Mesenchymal stem cell (in vitro differentiated cells and primary cell): ENCODE data around the gene C1orf53.

Source experiments
- DNase-seq: peaks from one replicate; pipeline ENCODE4 v3.0.0-alpha.2; 2013
- H2AFZ ChIP-seq: one replicate; pipeline ENCODE4 v1.6.1; 2013; ENCODE audit warnings: low read depth, mild to moderate bottlenecking, control low read depth, inconsistent platforms, low read length, moderate library complexity
- H2AK5ac ChIP-seq: 2 replicates; pipeline ENCODE4 v1.6.1; 2013; ENCODE audit warnings: low read length, moderate library complexity, mild to moderate bottlenecking, inconsistent platforms; ENCODE audit not compliant: severe bottlenecking
- H2BK120ac ChIP-seq: one replicate; pipeline ENCODE4 v1.6.1; 2013; ENCODE audit warnings: low read depth, mild to moderate bottlenecking, inconsistent platforms, low read length, moderate library complexity
- H2BK12ac ChIP-seq, 2 experiments: one replicate each; pipeline ENCODE4 v1.6.1; 2013; ENCODE audit warnings: inconsistent platforms in 2 of 2, low read length in 2 of 2, mild to moderate bottlenecking in 2 of 2, moderate library complexity in 2 of 2, control low read depth in 1 of 2
- H2BK15ac ChIP-seq: one replicate; pipeline ENCODE4 v1.6.1; 2013; ENCODE audit warnings: mild to moderate bottlenecking, low read depth, inconsistent platforms; ENCODE audit not compliant: poor library complexity, severe bottlenecking
- H2BK5ac ChIP-seq: 2 replicates; pipeline ENCODE4 v1.6.1; 2013; ENCODE audit warnings: low read depth, mild to moderate bottlenecking, low read length, control low read depth, inconsistent platforms; ENCODE audit not compliant: poor library complexity, severe bottlenecking
- H3K14ac ChIP-seq, 2 experiments: one replicate each; pipeline ENCODE4 v1.6.1; 2013; ENCODE audit warnings: inconsistent platforms in 2 of 2, low read length in 2 of 2, control low read depth in 1 of 2, mild to moderate bottlenecking in 1 of 2, moderate library complexity in 1 of 2
- H3K18ac ChIP-seq, 2 experiments: one replicate each; pipeline ENCODE4 v1.6.1; 2013; ENCODE audit warnings: inconsistent platforms in 2 of 2, low read length in 2 of 2, control low read depth in 1 of 2, low read depth in 1 of 2, mild to moderate bottlenecking in 1 of 2
- H3K23ac ChIP-seq, 2 experiments: one replicate each; pipeline ENCODE4 v1.6.1; 2013; ENCODE audit warnings: inconsistent platforms in 2 of 2, low read length in 2 of 2, mild to moderate bottlenecking in 2 of 2, moderate library complexity in 2 of 2, control low read depth in 1 of 2
- H3K27ac ChIP-seq: 2 replicates; pipeline ENCODE4 v1.5.1; 2013; ENCODE audit warnings: mild to moderate bottlenecking, moderate library complexity, low read length, control low read depth, inconsistent platforms; ENCODE audit not compliant: poor library complexity, severe bottlenecking
- H3K27me3 ChIP-seq, 2 experiments: 2 replicates each; pipeline versions ENCODE4 v1.6.1 to v1.7.0; 2013; ENCODE audit warnings: low read length in 2 of 2, mild to moderate bottlenecking in 2 of 2, moderate library complexity in 2 of 2, control low read depth in 1 of 2, inconsistent platforms in 1 of 2; ENCODE audit not compliant: control insufficient read depth in 1 of 2, insufficient read depth in 1 of 2
- H3K36me3 ChIP-seq, 2 experiments: 2 replicates each; pipeline versions ENCODE4 v1.6.1 to v1.7.0; 2013; ENCODE audit warnings: low read length in 2 of 2, control low read depth in 1 of 2, inconsistent platforms in 1 of 2, low read depth in 1 of 2, mild to moderate bottlenecking in 1 of 2; ENCODE audit not compliant: insufficient read depth in 2 of 2, control insufficient read depth in 1 of 2
- H3K4ac ChIP-seq, 2 experiments: one replicate each; pipeline ENCODE4 v1.6.1; 2013; ENCODE audit warnings: inconsistent platforms in 2 of 2, low read length in 2 of 2, mild to moderate bottlenecking in 2 of 2, moderate library complexity in 2 of 2, control low read depth in 1 of 2, low read depth in 1 of 2
- H3K4me1 ChIP-seq: 2 replicates; pipeline ENCODE4 v1.6.1; 2013; ENCODE audit warnings: low read depth, low read length, control low read depth; ENCODE audit not compliant: control insufficient read depth, insufficient read depth
- H3K4me2 ChIP-seq: 2 replicates; pipeline ENCODE4 v1.6.1; 2013; ENCODE audit warnings: low read length, mild to moderate bottlenecking, inconsistent platforms; ENCODE audit not compliant: poor library complexity, severe bottlenecking
- H3K4me3 ChIP-seq, 2 experiments: 2 replicates each; pipeline versions ENCODE4 v1.5.1 to v1.7.0; 2013; ENCODE audit warnings: low read length in 2 of 2, mild to moderate bottlenecking in 2 of 2, control low read depth in 1 of 2, low read depth in 1 of 2; ENCODE audit not compliant: insufficient read depth in 1 of 2
- H3K79me1 ChIP-seq: replicated peaks from 2 replicates; pipeline ENCODE4 v1.6.1; 2013; ENCODE audit warnings: mild to moderate bottlenecking, control low read depth, low read length, inconsistent platforms; ENCODE audit not compliant: poor library complexity, severe bottlenecking
- H3K9ac ChIP-seq: 2 replicates; pipeline ENCODE4 v1.7.0; 2013; ENCODE audit warnings: mild to moderate bottlenecking, low read length, moderate library complexity
- H3K9me3 ChIP-seq: 2 replicates; pipeline ENCODE4 v1.7.0; 2013; ENCODE audit warnings: mild to moderate bottlenecking, low read length; ENCODE audit not compliant: control insufficient read depth
- H4K8ac ChIP-seq: one replicate; pipeline ENCODE4 v1.6.1; 2013; ENCODE audit warnings: inconsistent platforms, mild to moderate bottlenecking, low read length, moderate library complexity
- H4K91ac ChIP-seq: one replicate; pipeline ENCODE4 v1.6.1; 2013; ENCODE audit warnings: mild to moderate bottlenecking, low read length, inconsistent platforms
- WGBS: methylation state at CpG from one replicate; pipeline ENCODE4 v1.1.7; 2013; ENCODE audit warnings: mixed read lengths; 5-methylcytosine and 5-hydroxymethylcytosine counted together

The C1orf53 gene

DNA sequence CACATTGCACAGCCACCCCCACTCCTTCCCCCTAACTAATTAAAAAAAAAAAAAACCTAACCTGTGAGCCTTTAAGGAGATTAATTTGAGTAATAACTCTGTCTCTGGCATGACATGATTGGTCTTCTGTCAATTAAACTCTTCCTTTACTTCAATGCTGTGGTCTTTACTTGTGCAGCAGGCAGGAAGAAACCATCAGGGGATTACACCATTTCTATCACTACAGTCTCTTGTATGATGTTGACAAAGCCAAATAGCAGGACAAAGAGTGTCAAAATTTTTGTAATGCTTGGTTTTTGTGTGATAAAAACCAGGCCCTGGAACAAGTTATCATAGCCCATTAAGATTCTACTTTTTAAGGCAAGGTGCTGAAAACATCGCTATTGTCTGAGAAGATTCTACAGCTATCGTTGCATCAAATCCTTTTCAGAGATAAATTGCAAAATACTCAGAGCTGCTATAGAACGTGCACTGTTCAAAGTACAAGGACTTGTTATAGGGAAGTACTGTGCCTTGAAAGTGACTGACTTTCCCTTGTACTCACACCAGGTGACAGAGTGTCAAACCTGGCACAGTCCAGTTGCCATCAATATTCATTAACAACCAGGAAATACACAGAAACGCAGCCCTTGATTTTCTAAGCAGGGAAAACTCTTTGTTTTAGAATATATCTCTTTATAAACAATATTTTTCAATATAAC, 52.4 kb downstream of the C1orf53 start:
- H4K91ac ChIP-seq: no peak overlapping the region
- no peaks in the 10 kb centered on the region for H3K79me1 ChIP-seq
- H3K36me3 ChIP-seq: no peaks in the 10 kb centered on the region
- H2AFZ ChIP-seq: no peak overlapping the region
- H2BK12ac ChIP-seq: no peak overlapping the region
- no peak overlapping the region for H3K4ac ChIP-seq
- no peaks in the 10 kb centered on the region for H3K9me3 ChIP-seq
- H3K14ac ChIP-seq: no peak overlapping the region
- H2BK120ac ChIP-seq: no peak overlapping the region
- no peak for DNase-seq
- 100% methylated on average over 2 of the region's 4 CpGs for WGBS
- H4K8ac ChIP-seq: no peak overlapping the region
- H2BK5ac ChIP-seq: peak overlapping the region; percentile 79
- no peak overlapping the region for H3K18ac ChIP-seq
- H3K4me1 ChIP-seq: peaks cover 3% of the 10 kb centered on the region
- H3K9ac ChIP-seq: no peak overlapping the region
- H2BK15ac ChIP-seq: no peak overlapping the region
- H3K4me2 ChIP-seq: no peak overlapping the region
- H3K27me3 ChIP-seq: no peaks in the 10 kb centered on the region
- no peak overlapping the region for H3K4me3 ChIP-seq
- peak overlapping the region; percentile 26 for H2AK5ac ChIP-seq
- no peak overlapping the region for H3K23ac ChIP-seq
- H3K27ac ChIP-seq: peak overlapping the region; percentile 73

DNA sequence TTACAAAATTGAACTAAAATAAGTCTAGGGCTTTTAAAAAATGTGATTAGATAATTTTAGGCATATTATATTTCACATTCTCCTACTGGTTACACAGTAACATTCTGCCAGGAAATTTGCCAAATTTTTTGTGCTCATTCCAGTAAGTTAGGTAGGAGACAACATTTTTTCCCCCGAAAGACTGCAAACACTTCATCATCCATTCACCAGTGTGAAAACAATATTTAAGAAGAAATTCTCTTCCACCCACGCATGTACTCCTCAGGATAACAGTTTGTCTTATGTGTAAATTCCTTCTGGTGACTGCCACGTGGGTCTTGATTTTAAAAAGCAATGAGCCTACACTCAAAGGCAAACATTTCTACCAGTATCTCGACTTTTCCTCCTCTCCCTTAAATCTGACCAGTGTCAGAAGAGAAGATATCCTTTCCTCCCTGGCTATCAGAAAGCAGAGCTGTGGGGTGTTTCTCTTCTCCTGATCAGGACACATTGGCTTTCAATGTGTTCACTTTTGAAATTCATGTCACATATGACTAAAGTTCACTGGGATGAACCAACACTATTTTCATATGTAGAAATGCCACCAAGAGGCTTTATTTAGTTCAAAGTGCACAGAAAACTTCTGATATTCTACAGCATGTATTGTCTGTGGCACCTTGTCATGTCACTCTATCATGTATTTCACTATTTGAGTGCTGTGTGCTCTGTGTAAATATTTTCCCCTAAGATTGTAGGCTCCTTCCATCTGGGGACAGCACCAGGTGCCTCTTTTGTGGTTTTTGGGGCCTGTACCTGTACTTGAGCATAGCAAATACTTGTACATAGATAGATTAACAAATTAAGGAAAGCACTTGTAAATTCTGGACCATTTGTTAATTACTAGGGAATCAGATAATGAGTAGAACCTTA, 53.3 kb downstream of the C1orf53 start:
- peak overlapping the region; percentile 33 for H3K4me2 ChIP-seq
- no peaks in the 10 kb centered on the region for H3K9me3 ChIP-seq
- WGBS: 76% methylated on average over 4 of the region's 4 CpGs

More for the DNA sequence above, 53.3 kb downstream of the C1orf53 start:
- Histone ChIP-seq H2BK5ac (no peak overlapping the region), H4K8ac (no peak overlapping the region), H3K14ac (no peak overlapping the region), H3K79me1 (no peaks in the 10 kb centered on the region), H3K36me3 (no peaks in the 10 kb centered on the region), H2BK12ac (no peak overlapping the region), H3K27ac (peak overlapping the region; percentile 90), H3K18ac (no peak overlapping the region), H2BK15ac (no peak overlapping the region), H3K9ac (no peak overlapping the region), H3K27me3 (no peaks in the 10 kb centered on the region), H4K91ac (no peak overlapping the region), H3K4ac (no peak overlapping the region), H3K4me3 (no peak overlapping the region), H2BK120ac (no peak overlapping the region), H3K23ac (no peak overlapping the region), H2AFZ (no peak overlapping the region), H3K4me1 (peaks cover 3% of the 10 kb centered on the region), H2AK5ac (peak overlapping the region; percentile 94)
- no peak for DNase-seq
